Measurements from ENCODE around the gene TMEM69. TPM values are rescaled to one million over a fixed set of nuclear protein-coding genes. Genes with fewer than 3 reads are reported as not detected.

The TMEM69 gene, protein sequence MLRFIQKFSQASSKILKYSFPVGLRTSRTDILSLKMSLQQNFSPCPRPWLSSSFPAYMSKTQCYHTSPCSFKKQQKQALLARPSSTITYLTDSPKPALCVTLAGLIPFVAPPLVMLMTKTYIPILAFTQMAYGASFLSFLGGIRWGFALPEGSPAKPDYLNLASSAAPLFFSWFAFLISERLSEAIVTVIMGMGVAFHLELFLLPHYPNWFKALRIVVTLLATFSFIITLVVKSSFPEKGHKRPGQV
- 10 to 100 TPM in 4 of 6 donors, 1 to 10 TPM in 2; 2.7 to 28.3 (median 14.9) TPM for total RNA-seq

- peaks cover 0 to 23% (median 8%) of the 10 kb centered on the region in 4 donors for H3K36me3 ChIP-seq
- DNase-seq (peak in 1 of 2 donors; percentile 74), ATAC-seq (ENCODE audit: low FRiP score in 2 of 2) (peak; percentile 81 to 82)
- H3K4me3 ChIP-seq, result peak within 1 kb of the TSS; percentile 58 to 94 (median 72)
- 1 to 2% methylated on average over 22 to 24 of the region's 24 CpGs for WGBS, 2 donors
- H3K9me3 ChIP-seq, result no peaks in the 10 kb centered on the region
- H3K27me3 ChIP-seq, result no peaks in the 10 kb centered on the region
- H3K27ac ChIP-seq, result peak within 1 kb of the TSS; percentile 96 to 98 (median 97)
- TF ChIP-seq POLR2AphosphoS5 (IDR thresholded peaks at IDR 0.05) (peak; percentile 61 to 78), POLR2A (IDR thresholded peaks at IDR 0.05) (peak in 2 of 4 donors; percentile 19 to 56), EP300 (IDR thresholded peaks at IDR 0.05) (no peak)
- TF ChIP-seq, protein P1, sequence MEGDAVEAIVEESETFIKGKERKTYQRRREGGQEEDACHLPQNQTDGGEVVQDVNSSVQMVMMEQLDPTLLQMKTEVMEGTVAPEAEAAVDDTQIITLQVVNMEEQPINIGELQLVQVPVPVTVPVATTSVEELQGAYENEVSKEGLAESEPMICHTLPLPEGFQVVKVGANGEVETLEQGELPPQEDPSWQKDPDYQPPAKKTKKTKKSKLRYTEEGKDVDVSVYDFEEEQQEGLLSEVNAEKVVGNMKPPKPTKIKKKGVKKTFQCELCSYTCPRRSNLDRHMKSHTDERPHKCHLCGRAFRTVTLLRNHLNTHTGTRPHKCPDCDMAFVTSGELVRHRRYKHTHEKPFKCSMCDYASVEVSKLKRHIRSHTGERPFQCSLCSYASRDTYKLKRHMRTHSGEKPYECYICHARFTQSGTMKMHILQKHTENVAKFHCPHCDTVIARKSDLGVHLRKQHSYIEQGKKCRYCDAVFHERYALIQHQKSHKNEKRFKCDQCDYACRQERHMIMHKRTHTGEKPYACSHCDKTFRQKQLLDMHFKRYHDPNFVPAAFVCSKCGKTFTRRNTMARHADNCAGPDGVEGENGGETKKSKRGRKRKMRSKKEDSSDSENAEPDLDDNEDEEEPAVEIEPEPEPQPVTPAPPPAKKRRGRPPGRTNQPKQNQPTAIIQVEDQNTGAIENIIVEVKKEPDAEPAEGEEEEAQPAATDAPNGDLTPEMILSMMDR (IDR thresholded peaks at IDR 0.05), result peak in 4 of 6 experiments; percentile 27 to 54 (median 36)
- peaks cover 30 to 41% (median 34%) of the 10 kb centered on the region in 4 donors for H3K4me1 ChIP-seq
Measured at GRCh38 chr1:45687754-45688740, at the start of gene TMEM69. TMEM69 (plus strand) TSS chr1:45688181; CDS start chr1:45691069, 2,888 bp downstream.

GRCh38 chr1:45640293-45640692 lies 47.7 kb upstream of the TMEM69 start:
- 79 to 87% methylated on average over 1 of the region's 1 CpG for WGBS, 2 donors
- no peaks in the 10 kb centered on the region for H3K9me3 ChIP-seq
- H3K27ac ChIP-seq, result no peak overlapping the region
- peaks cover 0 to 16% (median 5%) of the 10 kb centered on the region in 4 donors for H3K4me1 ChIP-seq
- H3K36me3 ChIP-seq, result peaks cover 24 to 67% (median 31%) of the 10 kb centered on the region in 4 donors
- TF ChIP-seq POLR2A (IDR thresholded peaks at IDR 0.05), result no peak
- no peak for TF ChIP-seq POLR2AphosphoS5 (IDR thresholded peaks at IDR 0.05)
- no peak for TF ChIP-seq EP300 (IDR thresholded peaks at IDR 0.05)
- DNase-seq (no peak), ATAC-seq (ENCODE audit: low FRiP score in 2 of 2) (no peak)
- H3K27me3 ChIP-seq, result no peaks in the 10 kb centered on the region
- no peak overlapping the region for H3K4me3 ChIP-seq

GRCh38 chr1:45643321-45643720 lies 44.7 kb upstream of the TMEM69 start:
- DNase-seq (no peak), ATAC-seq (ENCODE audit: low FRiP score in 2 of 2) (no peak)
- H3K4me1 ChIP-seq, result peaks cover 6 to 20% (median 13%) of the 10 kb centered on the region in 4 donors
- H3K27me3 ChIP-seq, result no peaks in the 10 kb centered on the region
- peak overlapping the region in 2 of 4 donors; percentile 40 to 63 for H3K27ac ChIP-seq
- 80 to 85% methylated on average over 5 of the region's 5 CpGs for WGBS, 2 donors
- H3K4me3 ChIP-seq, result no peak overlapping the region
- H3K9me3 ChIP-seq, result no peaks in the 10 kb centered on the region
- H3K36me3 ChIP-seq, result peaks cover 18 to 60% (median 31%) of the 10 kb centered on the region in 4 donors
- TF ChIP-seq POLR2AphosphoS5 (IDR thresholded peaks at IDR 0.05) (no peak), POLR2A (IDR thresholded peaks at IDR 0.05) (no peak), EP300 (IDR thresholded peaks at IDR 0.05) (no peak)
- TF ChIP-seq, protein P1 (IDR thresholded peaks at IDR 0.05), result no peak

DNA sequence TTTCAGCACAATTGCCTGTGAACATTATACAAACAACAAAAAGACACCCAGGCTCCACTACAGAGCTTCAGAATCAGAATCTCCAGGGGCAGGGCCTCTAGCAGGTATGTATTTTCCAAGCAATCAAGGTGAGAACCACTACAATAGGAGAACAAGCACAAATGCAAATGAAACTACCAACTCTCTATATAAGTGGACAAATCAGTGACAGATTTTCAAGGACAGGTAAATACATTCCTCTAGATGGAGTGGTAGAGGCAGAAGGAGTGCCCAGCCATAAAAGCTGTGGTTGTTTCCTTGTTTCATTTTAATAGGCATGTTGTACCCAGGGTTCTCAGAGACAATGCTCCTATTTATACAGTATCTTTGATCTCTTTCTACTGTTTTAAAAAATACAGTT lies 44.0 kb upstream of the TMEM69 start:
- Histone ChIP-seq H3K4me1 (peaks cover 6 to 20% (median 13%) of the 10 kb centered on the region in 4 donors), H3K27ac (peak overlapping the region; percentile 13 to 63 (median 50)), H3K27me3 (no peaks in the 10 kb centered on the region), H3K9me3 (no peaks in the 10 kb centered on the region), H3K4me3 (no peak overlapping the region), H3K36me3 (peaks cover 13 to 58% (median 28%) of the 10 kb centered on the region in 4 donors)
- TF ChIP-seq POLR2AphosphoS5 (IDR thresholded peaks at IDR 0.05) (no peak), EP300 (IDR thresholded peaks at IDR 0.05) (peak in 1 of 4 donors; percentile 24), POLR2A (IDR thresholded peaks at IDR 0.05) (no peak)
- TF ChIP-seq, protein P1 (IDR thresholded peaks at IDR 0.05), result peak in 1 of 6 experiments; percentile 20
- ATAC-seq (ENCODE audit: low FRiP score in 2 of 2) (peak; percentile 58 to 89), DNase-seq (no peak)

DNA sequence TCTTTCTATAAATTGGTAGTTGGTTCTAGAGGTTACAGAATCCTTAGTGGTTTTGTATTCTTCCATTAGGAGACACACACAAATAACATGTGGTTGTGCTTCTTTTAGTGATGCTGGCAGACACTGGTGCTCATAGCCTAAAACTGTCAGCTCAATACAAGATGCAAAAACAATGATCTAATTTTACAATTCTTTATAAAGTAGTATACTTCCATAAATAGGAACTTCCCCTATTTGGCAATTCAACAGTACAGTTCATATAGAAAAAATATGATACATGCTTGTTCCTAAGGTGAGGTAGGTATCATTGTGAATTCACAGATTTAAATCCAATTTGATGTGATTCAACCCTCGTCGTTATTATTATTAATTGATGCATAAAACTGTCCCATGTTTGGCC lies 43.3 kb upstream of the TMEM69 start:
- ATAC-seq (ENCODE audit: low FRiP score in 2 of 2) (no peak), DNase-seq (no peak)
- no peak overlapping the region for H3K4me3 ChIP-seq
- no peaks in the 10 kb centered on the region for H3K27me3 ChIP-seq
- TF ChIP-seq EP300 (IDR thresholded peaks at IDR 0.05) (no peak), POLR2AphosphoS5 (IDR thresholded peaks at IDR 0.05) (no peak), POLR2A (IDR thresholded peaks at IDR 0.05) (no peak)
- TF ChIP-seq, protein P1 (IDR thresholded peaks at IDR 0.05), result no peak
- peaks cover 6 to 58% (median 24%) of the 10 kb centered on the region in 4 donors for H3K36me3 ChIP-seq
- H3K9me3 ChIP-seq, result no peaks in the 10 kb centered on the region
- H3K27ac ChIP-seq, result peak overlapping the region in 3 of 4 donors; percentile 0 to 22 (median 13)
- H3K4me1 ChIP-seq, result peaks cover 6 to 20% (median 13%) of the 10 kb centered on the region in 4 donors
- WGBS, 2 donors, result 94 to 95% methylated on average over 2 of the region's 2 CpGs

Measured in upper lobe of left lung (tissue), 6 donors.